Parathyroid adenoma (tissue), 2 donors: ENCODE results near the gene ADH7.

Experiments
- H2AFZ ChIP-seq: fragments of 300-600 bp; sonication (generic); one replicate; pipeline ENCODE4 v1.7.0; 2017; ENCODE audit warnings: antibody characterized with exemption, mild to moderate bottlenecking
- H3K27ac ChIP-seq: fragments of 300-600 bp; sonication (generic); one replicate; pipeline ENCODE4 v1.7.0; 2017
- H3K27me3 ChIP-seq: fragments of 300-600 bp; sonication (generic); one replicate; pipeline ENCODE4 v1.7.0; 2017; ENCODE audit warnings: low read length; ENCODE audit not compliant: control insufficient read depth, insufficient read depth
- H3K36me3 ChIP-seq: fragments of 300-600 bp; sonication (generic); one replicate; pipeline ENCODE4 v1.7.0; 2017; ENCODE audit warnings: low read length; ENCODE audit not compliant: control insufficient read depth, insufficient read depth
- H3K4me1 ChIP-seq: fragments of 300-600 bp; sonication (generic); one replicate; pipeline ENCODE4 v1.7.0; 2017; ENCODE audit warnings: control low read depth
- H3K4me2 ChIP-seq: fragments of 300-600 bp; sonication (generic); one replicate; pipeline ENCODE4 v1.7.0; 2017; ENCODE audit warnings: low read length
- H3K4me3 ChIP-seq: fragments of 300-600 bp; sonication (generic); one replicate; pipeline ENCODE4 v1.7.0; 2017; ENCODE audit warnings: low read depth, low read length
- H3K79me2 ChIP-seq: fragments of 300-600 bp; sonication (generic); one replicate; pipeline ENCODE4 v1.7.0; 2017; ENCODE audit warnings: control low read depth
- H3K9ac ChIP-seq: fragments of 300-600 bp; sonication (generic); one replicate; pipeline ENCODE4 v1.7.0; 2017; ENCODE audit warnings: mild to moderate bottlenecking
- H3K9me3 ChIP-seq: fragments of 300-600 bp; sonication (generic); one replicate; pipeline ENCODE4 v1.7.0; 2017; ENCODE audit warnings: low read length; ENCODE audit not compliant: control insufficient read depth
- CTCF ChIP-seq: fragments of 300-600 bp; sonication (generic); IDR thresholded peaks from one replicate; pipeline ENCODE4 v1.7.0; 2017; ENCODE audit warnings: antibody characterized with exemption, mild to moderate bottlenecking
- donor health status: primary hyperparathyroidism.

Gene ADH7

GRCh38 chr4:99362768-99363167 is 72.4 kb downstream of the ADH7 start:
- no peaks in the 10 kb centered on the region for H3K79me2 ChIP-seq
- no peak for TF ChIP-seq CTCF
- no peak overlapping the region for H3K27ac ChIP-seq

More at GRCh38 chr4:99362768-99363167, 72.4 kb downstream of the ADH7 start:
- H3K9me3 ChIP-seq: no peaks in the 10 kb centered on the region
- H2AFZ ChIP-seq: no peak overlapping the region
- H3K36me3 ChIP-seq: no peaks in the 10 kb centered on the region
- no peak overlapping the region for H3K9ac ChIP-seq
- no peak overlapping the region for H3K4me2 ChIP-seq
- H3K27me3 ChIP-seq: no peaks in the 10 kb centered on the region
- H3K4me1 ChIP-seq: no peaks in the 10 kb centered on the region
- H3K4me3 ChIP-seq: no peak overlapping the region
